NCI-H2081 (cell line): Measurements from ENCODE around the gene C6orf47.
A peak's percentile ranks its signal among the peaks of the same experiment; 100 is the strongest.

Source experiments
- DNase-seq, 2 experiments: peaks; one replicate each; lab custom pipeline; 2025; lab: John Stamatoyannopoulos, UW

Gene C6orf47

DNA sequence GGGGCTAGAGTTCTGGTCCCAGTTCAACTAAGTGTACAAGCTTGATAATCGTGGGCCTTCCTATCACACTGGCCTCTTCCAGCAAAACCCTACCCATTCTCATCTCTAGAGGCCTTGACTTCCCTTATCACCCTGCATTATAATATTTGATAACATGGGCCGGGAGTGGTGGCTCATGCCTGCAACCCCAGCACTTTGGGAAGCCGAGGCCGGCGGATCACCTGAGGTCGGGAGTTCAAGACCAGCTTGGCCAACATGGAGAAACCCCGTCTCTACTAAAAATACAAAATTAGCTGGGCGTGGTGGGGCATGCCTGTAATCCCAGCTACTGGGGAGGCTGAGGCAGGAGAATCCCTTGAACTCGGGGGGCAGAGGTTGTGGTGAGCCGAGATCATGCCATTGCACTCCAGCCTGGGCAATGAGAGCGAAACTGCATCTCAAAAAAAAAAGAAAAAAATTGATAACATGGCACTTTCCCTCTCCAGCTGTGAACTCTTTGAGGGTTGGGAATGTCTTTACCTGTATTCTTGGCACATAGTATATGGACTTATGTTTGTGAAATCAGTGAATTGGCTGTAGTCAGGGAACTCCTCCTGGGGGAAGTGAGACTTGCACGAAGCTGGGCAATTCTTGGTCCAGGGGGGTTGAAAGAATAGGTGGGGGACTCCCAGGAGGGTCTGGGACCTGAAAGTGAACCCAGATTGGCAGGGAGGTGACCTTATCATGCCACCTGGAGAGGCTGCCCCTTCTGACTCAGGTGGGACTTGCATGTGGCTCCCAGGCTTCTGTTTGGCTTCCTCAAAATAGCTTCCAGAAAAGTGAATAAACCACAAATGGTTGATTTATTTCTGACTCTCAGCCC lies 915 bp upstream of the C6orf47 start:
- DNase-seq, result no peak

- no peak for DNase-seq
Measured at GRCh38 chr6:31659649-31660380, 763 bp downstream of the C6orf47 start.

DNA sequence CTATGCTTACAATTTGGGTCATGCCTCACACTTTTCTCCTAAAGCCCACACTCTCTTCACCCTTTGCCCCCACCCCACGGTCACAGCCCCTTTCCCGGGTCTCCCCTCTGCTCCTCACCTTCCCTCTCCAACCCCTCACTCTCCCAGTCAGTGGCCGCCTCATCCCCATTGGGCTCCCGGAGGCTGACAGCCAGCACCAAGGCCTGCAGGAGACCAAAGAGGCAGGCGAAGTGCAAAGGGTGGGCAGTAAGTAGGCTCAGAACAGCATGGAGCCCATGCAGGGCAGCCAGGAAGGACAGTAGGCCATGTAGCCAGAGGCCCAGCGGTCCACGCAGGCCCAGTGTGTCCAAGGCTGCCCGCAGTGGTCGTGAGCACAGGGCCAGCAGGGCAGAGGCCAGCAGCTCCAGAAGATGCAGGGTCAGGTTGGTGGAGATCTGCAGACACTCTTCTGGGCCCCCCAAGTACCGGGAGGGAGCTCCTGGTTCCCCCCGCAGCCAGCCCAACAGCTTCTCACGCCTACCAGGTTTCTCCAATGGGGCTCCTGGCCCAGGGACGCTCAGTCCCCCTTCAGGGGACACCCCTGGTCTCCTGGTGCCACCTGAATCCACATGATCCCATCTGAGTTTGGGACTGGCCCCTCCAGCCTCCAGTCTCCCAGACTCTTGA lies 1.5 kb downstream of the C6orf47 start:
- DNase-seq, result no peak

GRCh38 chr6:31658158-31658688 lies 2.4 kb downstream of the C6orf47 start:
- no peak for DNase-seq

DNA sequence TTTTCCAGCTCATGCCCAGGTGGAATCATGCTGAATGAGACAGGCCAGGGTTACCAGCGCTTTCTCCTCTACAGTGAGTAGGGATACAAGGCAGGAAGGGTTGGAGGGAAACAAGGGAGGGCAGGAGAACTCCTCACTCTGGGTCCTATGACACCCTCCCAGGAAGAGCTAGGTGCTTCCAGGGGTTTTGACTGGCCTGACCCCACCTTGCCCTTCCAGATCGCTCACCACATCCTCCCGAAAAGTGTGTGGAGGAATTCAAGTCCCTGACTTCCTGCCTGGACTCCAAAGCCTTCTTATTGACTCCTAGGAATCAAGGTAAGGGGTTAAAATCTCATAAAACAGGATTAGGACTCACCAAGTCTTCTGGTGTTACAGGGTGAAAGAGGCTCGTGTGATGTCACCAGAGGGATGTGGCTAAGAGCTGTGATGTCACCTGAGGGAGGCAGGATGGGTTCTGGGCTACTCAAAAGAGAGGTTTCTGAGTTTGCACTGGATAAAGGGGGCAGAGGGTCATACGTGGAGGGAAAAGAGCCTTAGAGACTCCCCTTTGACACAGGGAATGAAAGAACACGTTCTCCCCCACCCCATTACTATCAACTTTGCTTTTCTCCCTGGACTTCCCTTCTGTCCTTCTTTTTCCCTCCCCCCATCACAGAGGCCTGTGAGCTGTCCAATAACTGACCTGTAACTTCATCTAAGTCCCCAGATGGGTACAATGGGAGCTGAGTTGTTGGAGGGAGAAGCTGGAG lies 3.0 kb downstream of the C6orf47 start:
- no peak for DNase-seq

GRCh38 chr6:31655349-31656237 lies 5.0 kb downstream of the C6orf47 start, which contains the start of gene APOM:
APOM (plus strand) TSS chr6:31655894; CDS start chr6:31655967, 73 bp downstream.
- no peak for DNase-seq

GRCh38 chr6:31654574-31655348 lies 5.8 kb downstream of the C6orf47 start:
- DNase-seq, result no peak

GRCh38 chr6:31652925-31653724 lies 7.5 kb downstream of the C6orf47 start:
- peak; percentile 94 to 97 for DNase-seq

GRCh38 chr6:31651602-31652191 lies 8.9 kb downstream of the C6orf47 start:
- DNase-seq, result peak; percentile 31 to 65

DNA sequence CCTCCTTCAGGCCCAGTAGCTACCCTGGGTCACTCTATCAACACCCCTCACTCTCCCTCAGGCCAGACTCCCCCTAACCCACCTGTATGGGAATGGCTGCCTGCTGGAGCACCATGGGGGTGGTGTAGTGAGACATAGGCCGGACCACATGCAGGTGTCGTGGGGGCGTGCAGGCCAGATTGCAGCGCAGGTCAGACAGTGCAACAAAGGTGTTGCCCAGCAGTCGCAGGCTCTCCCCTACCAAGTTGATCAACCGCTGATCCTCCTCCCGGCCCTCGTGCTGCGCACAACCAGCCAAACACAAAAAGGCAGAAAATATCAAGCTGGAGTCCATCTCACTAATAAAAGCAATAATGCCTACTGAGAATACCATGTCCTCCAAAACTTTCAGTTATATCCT lies 15.3 kb downstream of the C6orf47 start:
- no peak for DNase-seq

DNA sequence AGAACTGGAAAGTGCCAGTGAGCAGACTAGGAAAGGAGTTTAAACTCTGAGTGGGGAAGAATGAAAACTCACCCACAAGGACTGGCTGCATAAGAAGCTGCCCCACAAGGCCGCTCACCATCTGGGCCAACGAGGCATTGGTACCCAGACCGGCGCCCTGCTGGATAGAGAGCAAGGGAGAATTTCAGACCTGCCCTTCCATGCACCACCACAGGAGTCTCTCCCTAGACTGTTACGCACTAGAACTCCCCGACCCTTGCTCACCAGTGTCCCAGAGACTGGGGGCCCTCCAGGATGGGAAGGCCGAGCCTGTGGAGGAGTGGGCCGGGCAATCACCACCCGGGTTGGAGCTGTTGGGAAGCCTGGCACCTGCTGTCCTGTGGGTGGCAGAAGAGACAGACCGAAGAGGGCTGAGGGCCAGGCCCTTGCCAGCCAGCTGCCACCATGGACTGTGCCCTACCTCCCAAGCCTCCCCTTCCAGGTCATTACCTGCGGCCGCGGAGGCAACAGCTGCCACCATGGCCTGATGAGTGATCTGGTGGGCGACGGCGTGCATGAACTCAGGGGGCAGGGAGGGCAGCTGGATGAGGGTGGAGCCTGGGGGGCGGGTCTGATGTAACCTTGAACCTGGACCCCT lies 16.6 kb downstream of the C6orf47 start:
- no peak for DNase-seq

GRCh38 chr6:31642798-31643570 lies 17.6 kb downstream of the C6orf47 start:
- DNase-seq, result no peak

GRCh38 chr6:31641370-31641769 lies 19.2 kb downstream of the C6orf47 start:
- no peak for DNase-seq

GRCh38 chr6:31640612-31641011 lies 20.0 kb downstream of the C6orf47 start:
- DNase-seq, result no peak

DNA sequence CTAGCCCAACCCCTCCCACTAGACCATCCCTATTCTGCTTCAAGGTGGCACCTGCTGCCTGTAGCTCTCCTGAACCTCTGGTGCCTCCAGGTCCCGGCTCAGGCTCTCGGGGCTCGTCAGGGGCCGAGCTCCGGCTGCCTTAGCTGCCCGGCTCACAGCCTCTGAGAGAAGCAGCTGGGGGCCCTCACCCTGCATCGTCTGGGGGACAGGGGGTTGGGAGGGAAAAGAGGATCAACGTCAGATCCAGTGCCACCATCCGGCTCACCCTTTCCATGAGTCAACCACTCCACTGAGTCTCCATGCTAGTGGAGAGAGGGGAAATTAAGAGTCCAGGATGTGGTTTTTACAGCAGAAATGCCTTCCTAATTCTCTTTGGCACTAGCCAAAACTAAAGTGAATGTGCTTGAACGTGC lies 21.1 kb downstream of the C6orf47 start:
- no peak for DNase-seq

GRCh38 chr6:31639043-31639442 lies 21.5 kb downstream of the C6orf47 start:
- no peak for DNase-seq
